HG03565 (cell line): ENCODE measurements around the gene MARCHF9.

Experiments used
- ATAC-seq: cut with Tn5 transposase; IDR thresholded peaks from one replicate; pipeline ENCODE4 v1.9.1; 2021; ENCODE audit warnings: mild to moderate bottlenecking, moderate library complexity; ENCODE audit not compliant: unreplicated experiment

MARCHF9 gene

DNA sequence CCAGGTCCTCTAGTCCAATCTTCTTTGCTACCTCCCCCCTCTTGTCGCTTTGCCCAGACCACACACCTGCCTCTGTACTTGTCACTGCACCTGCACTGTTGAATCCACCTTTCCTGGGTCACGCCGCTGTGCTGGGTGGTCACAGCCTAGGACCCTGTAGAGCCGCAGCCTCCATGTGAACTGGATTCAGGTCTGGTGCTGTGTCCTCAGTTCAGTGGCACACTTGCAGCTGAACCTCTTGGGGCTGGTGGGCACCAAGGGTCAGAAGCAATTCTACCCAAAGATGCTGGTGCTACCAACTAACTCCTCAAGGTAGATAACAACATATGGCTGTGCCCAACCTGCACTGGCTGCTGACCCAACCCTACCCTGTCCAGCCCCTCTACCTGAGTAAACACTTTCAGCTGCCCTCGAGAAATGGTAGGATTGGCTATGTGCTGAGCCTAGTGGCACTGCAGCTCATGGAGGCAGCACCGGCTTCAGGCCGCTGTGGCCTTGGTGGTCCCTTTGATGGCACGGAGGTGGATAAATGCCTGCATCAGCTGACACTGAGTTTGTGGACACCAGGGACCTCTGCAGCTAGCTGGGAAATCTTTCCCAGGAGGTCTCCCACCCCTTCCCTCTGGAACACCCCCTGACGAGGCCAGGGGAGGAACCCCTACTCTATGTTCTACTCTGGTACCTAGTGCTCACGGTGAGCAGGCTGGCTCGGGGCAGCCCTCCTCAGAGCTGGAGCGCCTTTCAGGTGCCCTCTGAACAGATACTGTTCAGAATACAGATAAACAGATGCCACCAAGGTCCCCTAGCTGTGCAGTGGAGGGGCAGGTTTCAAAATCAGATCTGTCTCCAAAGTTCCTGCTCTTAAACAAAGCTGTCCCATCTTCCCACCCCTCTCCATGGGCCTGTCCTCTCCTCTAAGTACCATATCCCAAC is 30.6 kb upstream of the MARCHF9 start:
- ATAC-seq = no peak

GRCh38 chr12:57724936-57725740 is 29.8 kb upstream of the MARCHF9 start:
- ATAC-seq = no peak

DNA sequence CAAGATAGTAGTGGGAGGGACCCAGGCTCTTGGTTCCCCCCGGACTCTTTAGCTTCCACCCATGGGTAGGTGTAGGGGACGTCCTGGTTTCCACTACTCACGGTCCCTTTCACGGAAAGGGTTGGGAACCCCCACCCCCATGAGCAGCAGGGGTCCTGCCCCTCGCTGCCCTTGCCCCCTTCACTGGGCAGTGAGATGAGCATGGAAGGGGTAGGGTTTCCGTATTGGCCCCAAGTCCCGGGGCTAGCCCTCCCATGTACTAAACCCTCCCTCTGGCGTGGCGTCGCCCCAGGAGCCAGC is 29.1 kb upstream of the MARCHF9 start:
- ATAC-seq = no peak

GRCh38 chr12:57726151-57726883 is 28.6 kb upstream of the MARCHF9 start:
- ATAC-seq = no peak

DNA sequence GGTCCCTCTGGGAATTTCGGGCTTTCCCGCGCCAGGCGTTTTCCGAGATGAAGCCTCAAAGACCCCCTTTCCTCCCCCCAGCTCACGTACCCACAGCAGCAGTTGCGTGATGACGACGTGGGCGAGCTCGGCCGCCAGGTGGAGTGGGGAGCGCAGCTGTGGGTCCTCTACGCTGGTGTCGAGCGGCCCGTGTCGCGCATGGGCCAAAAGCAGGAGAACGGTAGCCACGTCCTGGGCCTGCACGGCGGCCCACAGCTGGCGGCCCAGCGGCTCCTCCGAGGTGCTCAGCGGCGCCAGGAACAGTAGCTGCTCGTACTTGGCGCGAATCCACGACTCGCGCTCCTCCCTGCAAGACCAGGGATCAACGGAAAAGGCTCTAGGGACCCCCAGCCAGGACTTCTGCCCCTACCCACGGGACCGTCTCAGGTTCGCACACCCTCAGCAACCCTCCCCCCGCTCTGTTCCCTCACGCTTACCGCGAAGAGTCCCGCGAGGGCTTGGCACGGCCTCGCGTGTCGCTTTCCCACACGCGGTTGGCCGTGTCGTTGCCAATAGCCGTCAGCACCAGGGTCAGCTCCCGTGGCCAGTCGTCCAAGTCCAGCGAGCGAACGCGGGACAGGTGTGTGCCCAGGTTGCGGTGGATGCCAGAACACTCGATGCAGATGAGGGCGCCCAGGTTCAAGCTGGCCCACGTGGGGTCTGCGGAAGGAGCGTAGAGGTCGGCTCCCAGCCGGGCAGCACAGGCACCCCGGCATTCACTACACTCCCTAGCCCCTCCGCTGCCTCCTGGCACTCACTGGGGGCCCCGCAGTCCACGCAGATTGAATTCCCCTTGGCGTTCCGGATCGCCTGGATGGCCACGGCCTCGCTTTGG is 27.8 kb upstream of the MARCHF9 start:
- no peak for ATAC-seq

DNA sequence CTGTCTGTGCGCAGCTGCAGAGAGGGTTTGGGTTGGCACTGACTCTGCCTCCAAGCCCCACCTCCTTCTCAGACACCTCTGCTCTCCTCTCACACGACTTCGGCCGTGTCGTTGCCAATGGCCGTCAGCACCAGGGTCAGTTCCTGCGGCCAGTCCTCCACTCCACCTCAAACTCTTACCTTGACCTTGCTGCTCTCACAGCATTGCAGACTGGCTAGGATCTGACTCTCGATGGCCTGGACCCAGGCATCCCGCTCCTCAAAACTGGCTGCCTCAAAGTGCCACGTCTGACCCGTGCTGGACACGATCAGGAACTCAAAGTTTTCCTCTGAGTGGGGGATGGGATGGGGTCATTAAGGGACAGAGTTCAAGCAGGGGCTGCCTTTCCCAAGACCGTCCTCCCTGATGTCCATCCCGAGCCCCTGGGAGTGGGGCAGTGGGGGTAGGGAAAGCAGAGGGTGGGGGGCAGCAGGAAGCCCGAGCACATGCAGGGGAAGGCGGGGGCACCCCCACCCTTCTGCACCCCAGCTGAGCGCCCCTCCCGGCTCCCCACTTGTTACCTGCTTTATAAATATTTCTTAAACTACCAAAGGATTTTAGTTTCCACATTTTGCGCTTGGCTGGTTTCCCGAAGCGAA is 27.0 kb upstream of the MARCHF9 start:
- ATAC-seq = no peak

DNA sequence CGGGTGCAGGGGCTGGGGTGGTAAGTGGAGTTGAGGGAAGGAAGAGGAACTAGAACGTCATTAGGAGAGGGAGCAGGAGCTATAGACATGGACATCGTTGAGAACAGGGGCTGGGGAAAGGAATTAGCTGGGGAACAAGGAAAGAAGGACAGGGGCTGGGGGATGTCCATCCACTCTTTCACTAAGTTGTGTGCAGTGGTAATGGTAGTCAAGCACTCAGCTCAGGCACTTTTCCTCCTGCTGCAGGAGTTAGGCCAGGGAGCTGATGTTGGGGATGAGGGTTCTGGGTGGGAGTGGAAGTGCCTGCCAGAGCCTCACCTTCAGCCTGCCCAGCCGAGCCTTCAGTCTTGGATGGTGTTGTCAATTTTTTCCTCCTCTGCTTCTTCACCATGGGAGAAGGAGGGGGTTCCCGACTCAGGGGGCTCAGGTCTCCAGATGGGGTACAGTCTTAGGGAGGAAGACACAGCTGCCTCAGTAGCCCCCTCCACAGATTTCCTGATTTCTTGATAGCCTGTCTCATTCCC is 25.5 kb upstream of the MARCHF9 start:
- no peak for ATAC-seq

DNA sequence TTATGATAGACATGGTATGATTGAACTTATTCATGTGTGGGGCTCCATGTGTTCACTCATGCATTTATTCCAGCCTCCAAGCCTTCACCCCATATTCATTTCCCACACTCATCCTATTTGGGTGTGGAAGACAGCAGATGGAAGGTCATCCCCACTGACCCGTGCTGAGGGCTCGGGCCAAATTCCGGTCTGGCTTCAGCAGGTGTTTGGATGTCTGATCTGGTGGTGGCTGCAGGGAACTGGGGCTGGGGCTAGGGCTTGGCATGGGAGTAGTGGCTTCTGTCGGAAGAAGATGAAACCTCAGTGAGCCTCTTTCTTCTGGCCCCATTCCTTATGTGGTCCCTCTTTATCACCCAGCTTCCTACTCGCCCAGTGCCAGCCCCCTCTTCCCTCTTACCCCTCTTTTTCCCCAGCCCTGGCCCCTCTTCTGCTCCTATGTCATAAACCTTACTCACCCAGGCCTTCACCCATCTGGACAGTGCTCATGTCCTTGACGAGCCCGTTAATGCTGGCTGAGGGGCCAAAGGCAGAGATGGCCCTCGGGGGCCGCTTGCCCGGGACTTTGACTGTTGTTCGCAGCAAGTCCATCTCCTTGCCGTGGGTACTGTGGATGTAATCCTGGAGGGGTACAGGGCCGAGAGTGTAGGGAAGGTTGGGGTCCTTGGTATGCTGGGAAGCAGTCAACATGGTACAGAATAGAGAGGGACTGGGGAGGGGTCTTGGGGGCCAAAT is 24.4 kb upstream of the MARCHF9 start:
- no peak for ATAC-seq

GRCh38 chr12:57731411-57732080 is 23.4 kb upstream of the MARCHF9 start:
- ATAC-seq = no peak

GRCh38 chr12:57732270-57732669 is 22.6 kb upstream of the MARCHF9 start:
- ATAC-seq = no peak

DNA sequence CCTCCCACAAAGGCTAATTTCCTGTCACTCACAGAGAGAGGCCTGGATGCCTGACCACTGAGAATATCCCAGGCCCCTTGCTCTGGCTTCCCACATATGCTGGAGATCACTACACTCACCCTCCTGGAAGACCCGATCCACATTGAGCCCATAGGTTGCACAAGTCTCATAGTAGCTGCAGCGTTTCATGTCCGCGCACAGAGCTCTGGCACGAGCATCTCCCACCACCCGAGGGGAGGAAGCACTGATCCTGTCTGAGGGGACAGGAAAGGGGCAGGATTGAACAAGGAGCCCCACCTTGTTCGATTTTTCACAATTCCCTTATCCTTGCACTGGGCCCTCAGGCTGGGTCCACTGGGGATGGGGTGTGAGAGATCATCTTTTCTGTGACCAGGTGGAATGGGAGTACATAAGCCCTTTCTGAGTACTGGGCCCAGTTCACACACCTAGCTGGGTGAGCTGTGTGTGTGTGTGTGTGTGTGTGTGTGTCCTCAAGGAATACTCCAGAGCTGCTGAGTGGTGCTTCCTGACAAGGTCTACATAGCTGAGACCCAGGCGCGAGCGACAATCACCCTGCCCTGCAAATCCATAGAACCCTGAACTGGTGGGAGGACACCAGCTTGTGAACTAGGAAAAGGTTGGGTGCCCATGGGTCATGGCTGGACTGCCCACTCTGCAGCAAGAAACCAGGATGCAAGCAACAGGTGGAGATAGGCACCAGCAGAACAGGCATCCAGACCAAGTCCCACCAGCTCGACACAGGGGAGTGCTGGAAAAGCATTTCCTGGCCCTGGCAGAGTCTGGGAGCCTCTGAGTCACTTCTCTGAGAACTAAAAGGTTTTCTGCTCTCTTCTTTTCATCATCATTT is 21.9 kb upstream of the MARCHF9 start:
- no peak for ATAC-seq

DNA sequence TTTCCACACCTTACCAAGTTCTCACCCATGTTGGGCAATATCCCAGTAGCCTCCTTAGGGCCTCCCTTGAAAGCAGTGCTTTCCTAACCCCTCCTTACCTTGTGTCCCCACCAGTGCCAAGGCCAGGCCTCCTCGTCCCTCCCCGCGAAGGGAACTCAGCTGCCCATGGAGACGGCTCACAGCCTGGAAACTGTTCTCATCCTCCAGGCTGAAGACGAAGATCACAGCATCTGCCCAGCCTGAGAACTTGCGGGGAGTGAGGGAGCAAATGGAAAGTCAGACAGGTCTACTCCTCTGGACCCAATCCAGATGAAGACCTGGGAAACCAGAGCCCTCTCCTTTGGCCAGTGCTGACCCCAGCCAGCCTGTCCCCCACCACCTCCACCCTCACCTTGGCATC is 21.0 kb upstream of the MARCHF9 start:
- no peak for ATAC-seq

GRCh38 chr12:57734591-57734990 is 20.3 kb upstream of the MARCHF9 start:
- ATAC-seq = no peak

DNA sequence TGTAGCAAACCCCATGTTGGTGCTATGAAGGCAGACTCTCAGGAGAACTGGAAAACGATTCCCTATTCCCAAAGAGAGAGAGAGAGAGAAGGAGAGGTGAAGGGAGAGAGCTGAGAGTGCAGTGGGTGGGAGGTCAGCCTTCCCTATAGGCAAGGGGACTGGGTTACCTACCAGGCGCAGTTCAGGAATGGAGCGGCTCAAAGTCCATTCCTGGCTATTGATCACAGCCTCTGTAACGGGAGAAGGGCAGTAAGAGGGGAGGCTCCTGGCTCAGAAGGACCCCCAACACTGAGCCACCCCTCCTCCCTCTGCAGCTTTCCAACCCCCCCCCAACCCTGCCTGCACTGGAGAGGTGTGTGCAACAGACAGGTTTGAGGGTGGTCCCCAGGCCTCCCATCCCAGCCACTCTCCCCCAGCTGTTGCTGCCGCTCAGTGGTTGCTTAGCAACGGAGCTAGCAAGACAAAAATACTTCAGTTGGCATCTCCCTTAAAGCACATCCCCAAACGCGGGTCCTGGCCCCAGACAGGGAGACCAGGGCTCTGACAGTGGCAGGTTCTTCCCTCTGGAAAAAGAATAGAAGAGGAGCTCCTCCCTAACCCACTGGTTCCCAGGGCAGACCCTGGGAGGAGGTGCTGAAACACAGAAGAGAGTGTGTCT is 19.6 kb upstream of the MARCHF9 start:
- ATAC-seq = no peak

DNA sequence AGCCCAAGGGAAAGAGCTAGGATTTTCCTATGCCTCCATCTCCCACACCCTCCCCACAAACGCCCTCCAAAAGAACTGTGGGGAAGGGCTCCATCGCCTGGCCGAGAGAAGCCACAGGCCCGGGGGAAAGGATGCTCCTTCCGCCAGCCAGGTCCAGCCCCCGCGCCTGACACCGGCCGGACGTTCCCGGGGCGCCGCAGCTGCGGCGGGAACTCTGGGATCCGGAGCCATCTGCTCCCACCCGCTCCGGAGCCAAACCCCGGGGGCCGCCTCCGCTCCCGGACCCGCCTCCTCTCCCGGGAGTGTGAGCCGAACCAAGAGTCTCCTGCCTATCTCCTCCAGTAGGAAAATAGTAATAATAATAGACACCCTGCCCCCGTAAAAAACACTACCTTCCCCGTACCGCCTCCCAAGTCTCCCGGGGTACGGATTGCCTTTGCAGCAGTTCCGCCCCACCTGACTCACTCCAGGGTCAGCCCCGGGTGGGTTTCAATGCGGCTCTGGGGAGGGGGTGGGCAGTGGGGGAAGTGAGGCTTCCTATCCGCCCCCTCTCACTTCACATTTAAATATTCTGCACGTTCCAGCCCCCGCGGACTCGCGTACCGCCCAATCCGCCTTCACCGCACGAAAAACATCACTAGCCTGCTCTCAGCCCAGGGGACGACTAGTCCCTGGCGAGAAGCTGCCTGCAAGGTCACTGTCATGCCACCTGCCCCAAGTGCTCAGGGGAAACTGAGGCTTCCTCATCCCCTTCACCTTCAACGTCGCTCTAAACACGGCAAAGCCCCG is 18.8 kb upstream of the MARCHF9 start:
- ATAC-seq = no peak

DNA sequence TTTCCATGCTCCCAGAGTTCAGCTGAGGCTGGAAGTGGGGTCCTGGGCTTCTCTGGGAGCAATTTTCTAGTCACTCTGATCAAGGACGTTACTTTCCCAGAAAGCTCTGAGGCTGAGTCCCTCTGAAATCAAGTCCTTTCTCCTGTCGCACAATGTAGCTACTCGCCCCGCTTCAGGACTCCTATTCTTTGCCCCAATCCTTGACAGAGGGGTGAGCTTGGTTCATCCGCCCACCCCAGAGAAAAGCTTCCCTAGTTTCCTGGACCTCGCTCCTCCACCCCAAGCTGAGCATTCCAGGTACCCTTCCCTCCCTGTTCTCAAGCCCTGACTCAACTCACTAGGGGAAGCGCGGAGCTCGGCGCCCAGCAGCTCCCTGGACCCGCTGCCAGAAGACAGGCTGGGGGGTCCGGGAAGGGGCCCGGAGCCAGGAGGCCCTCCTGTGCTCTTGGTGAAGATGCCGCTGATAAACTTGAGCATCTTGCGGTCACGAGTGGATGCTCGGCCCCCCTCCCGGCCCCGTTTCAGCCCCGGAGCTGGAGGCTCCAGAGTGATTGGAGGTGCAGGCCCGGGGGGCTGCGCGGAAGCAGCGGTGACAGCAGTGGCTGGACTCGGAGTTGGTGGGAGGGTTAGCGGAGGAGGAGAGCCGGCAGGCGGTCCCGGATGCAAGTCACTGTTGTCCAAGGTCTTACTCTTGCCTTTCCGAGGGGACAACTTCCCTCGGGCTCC is 18.0 kb upstream of the MARCHF9 start:
- ATAC-seq = no peak
